Measurements from ENCODE around the gene MICAL3. TPM values are rescaled to one million over a fixed set of nuclear protein-coding genes. Genes with fewer than 3 reads are reported as not detected.

MICAL3 gene
- polyA plus RNA-seq, 1 of the 3 experiments (the other 2 are of a cell fraction), result 83.1 TPM

DNA sequence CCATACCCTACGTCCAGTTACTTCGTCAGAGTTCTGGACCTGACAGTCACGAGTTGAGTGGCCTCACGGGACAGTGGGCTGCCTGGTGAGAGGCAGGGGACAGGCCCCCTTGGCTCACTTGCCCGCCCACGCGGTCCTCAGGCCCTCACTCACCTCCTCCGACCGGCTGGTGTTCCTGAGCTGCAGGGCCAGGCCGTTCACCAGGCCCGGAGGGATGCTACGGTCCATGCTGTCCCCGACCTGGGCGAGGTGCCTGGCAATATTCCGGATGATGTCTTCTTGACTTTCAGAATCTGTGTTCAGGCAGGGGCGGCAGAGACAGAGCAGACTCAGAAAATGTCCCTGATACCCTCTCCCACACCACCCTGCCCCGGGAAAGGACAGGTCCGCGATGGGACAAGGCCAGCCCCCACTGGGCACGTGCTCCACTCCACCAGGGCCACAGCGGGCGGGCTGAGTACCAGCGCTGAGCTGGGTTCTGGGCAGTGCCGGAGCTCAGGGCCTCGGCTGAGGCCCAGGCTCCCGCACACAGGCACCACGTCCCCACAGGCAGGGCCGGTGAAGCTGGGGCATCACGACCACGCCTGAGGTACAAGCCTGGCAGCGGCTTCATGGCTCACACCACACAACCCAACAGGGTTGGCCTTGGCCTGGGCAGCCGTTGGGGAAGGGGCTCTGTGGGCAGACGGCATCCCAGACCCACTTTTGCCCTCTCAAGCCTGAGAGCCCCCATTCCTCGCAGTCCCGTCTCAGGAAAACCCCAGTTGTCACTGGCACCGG, 285.0 kb downstream of the MICAL3 start:
- H3K36me3 ChIP-seq (replicated peaks in 1 of 2; ENCODE audit: control insufficient read depth in 1 of 2, insufficient read depth in 2 of 2, low read length in 1 of 2), result peaks cover 15 to 25% of the 10 kb centered on the region in 2 experiments
- no peaks in the 10 kb centered on the region for H4K20me1 ChIP-seq (ENCODE audit: insufficient read depth)
- DNase-seq, result no peak
- H3K27ac ChIP-seq (ENCODE audit: low read depth in 2 of 2, low read length in 1 of 2), result no peak overlapping the region
- H3K79me2 ChIP-seq (ENCODE audit: insufficient read depth), result no peaks in the 10 kb centered on the region
- no peak overlapping the region for H3K4me2 ChIP-seq
- H3K9me3 ChIP-seq, result no peaks in the 10 kb centered on the region
- H3F3A ChIP-seq (replicated peaks; ENCODE audit: insufficient read depth), result peaks cover 7% of the 10 kb centered on the region
- TF ChIP-seq RFX5 (IDR thresholded peaks at IDR 0.05; ENCODE audit: low read length), result no peak
- TF ChIP-seq, protein P1, sequence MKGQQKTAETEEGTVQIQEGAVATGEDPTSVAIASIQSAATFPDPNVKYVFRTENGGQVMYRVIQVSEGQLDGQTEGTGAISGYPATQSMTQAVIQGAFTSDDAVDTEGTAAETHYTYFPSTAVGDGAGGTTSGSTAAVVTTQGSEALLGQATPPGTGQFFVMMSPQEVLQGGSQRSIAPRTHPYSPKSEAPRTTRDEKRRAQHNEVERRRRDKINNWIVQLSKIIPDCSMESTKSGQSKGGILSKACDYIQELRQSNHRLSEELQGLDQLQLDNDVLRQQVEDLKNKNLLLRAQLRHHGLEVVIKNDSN (IDR thresholded peaks at IDR 0.05; ENCODE audit: borderline replicate concordance, low read depth), result no peak
- peaks cover 2 to 5% of the 10 kb centered on the region in 2 experiments; a peak in 1 of 4 replicates for H3K4me1 ChIP-seq (ENCODE audit: control insufficient read depth in 1 of 2, insufficient read depth in 2 of 2, low read depth in 1 of 2, low read length in 1 of 2)
- POLR2A ChIA-PET, result no interaction called here
- no peak overlapping the region for H2AFZ ChIP-seq (ENCODE audit: low read depth)
- H3K9me2 ChIP-seq, result no peaks in the 10 kb centered on the region
- H3K4me3 ChIP-seq (ENCODE audit: low read depth in 2 of 2, low read length in 1 of 2), result no peak overlapping the region
- 94% methylated on average over 4 of the region's 36 CpGs for WGBS (ENCODE audit: low lambda C conversion rate)
- no peak overlapping the region for H3K9ac ChIP-seq
- CTCF ChIA-PET, result interaction anchor here (5.2 to 6.0 kb wide), 2 partner anchors 33 to 181 kb away, joined by 40 to 62 read pairs; partner anchors contain the start of gene BID
- no peaks in the 10 kb centered on the region for H3K27me3 ChIP-seq (ENCODE audit: insufficient read depth)

GRCh38 chr22:17738386-17739128, 285.8 kb downstream of the MICAL3 start:
- H3K4me3 ChIP-seq (ENCODE audit: low read depth in 2 of 2, low read length in 1 of 2), result no peak overlapping the region
- 95% methylated on average over 12 of the region's 21 CpGs for WGBS (ENCODE audit: low lambda C conversion rate)
- H3K9me3 ChIP-seq, result no peaks in the 10 kb centered on the region
- no peak for DNase-seq
- H3K4me2 ChIP-seq, result no peak overlapping the region
- TF ChIP-seq EP300 (IDR thresholded peaks at IDR 0.05; ENCODE audit: borderline replicate concordance in 1 of 2, low read depth in 1 of 2, low read length in 1 of 2) (no peak), YY1 (IDR thresholded peaks at IDR 0.05; ENCODE audit: low read depth) (no peak), RXRA (IDR thresholded peaks at IDR 0.05; ENCODE audit: borderline replicate concordance, low read depth) (no peak), RAD21 (IDR thresholded peaks at IDR 0.05; ENCODE audit: low read length) (no peak), RFX5 (IDR thresholded peaks at IDR 0.05; ENCODE audit: low read length) (no peak), TEAD4 (IDR thresholded peaks at IDR 0.05; ENCODE audit: borderline replicate concordance, insufficient read depth) (no peak), POLR2AphosphoS5 (IDR thresholded peaks at IDR 0.05; ENCODE audit: low read depth, low read length) (no peak)
- TF ChIP-seq, protein P2, sequence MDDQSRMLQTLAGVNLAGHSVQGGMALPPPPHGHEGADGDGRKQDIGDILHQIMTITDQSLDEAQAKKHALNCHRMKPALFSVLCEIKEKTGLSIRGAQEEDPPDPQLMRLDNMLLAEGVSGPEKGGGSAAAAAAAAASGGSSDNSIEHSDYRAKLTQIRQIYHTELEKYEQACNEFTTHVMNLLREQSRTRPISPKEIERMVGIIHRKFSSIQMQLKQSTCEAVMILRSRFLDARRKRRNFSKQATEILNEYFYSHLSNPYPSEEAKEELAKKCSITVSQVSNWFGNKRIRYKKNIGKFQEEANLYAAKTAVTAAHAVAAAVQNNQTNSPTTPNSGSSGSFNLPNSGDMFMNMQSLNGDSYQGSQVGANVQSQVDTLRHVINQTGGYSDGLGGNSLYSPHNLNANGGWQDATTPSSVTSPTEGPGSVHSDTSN (IDR thresholded peaks at IDR 0.05), result no peak
- H2AFZ ChIP-seq (ENCODE audit: low read depth), result no peak overlapping the region
- H3K36me3 ChIP-seq (replicated peaks in 1 of 2; ENCODE audit: control insufficient read depth in 1 of 2, insufficient read depth in 2 of 2, low read length in 1 of 2), result peaks cover 15 to 34% of the 10 kb centered on the region in 2 experiments
- peaks cover 2 to 12% of the 10 kb centered on the region in 2 experiments; a peak in 2 of 4 replicates for H3K4me1 ChIP-seq (ENCODE audit: control insufficient read depth in 1 of 2, insufficient read depth in 2 of 2, low read depth in 1 of 2, low read length in 1 of 2)
- H3K9me2 ChIP-seq, result no peaks in the 10 kb centered on the region
- H4K20me1 ChIP-seq (ENCODE audit: insufficient read depth), result no peaks in the 10 kb centered on the region
- H3K27me3 ChIP-seq (ENCODE audit: insufficient read depth), result no peaks in the 10 kb centered on the region
- POLR2A ChIA-PET, result no interaction called here
- CTCF ChIA-PET, result interaction anchor here (0.9 to 6.0 kb wide), 3 partner anchors 34 to 338 kb away, joined by 4 to 62 read pairs (median 5); partner anchors contain the start of gene BID
- H3K79me2 ChIP-seq (ENCODE audit: insufficient read depth), result no peaks in the 10 kb centered on the region
- H3K27ac ChIP-seq (ENCODE audit: low read depth in 2 of 2, low read length in 1 of 2), result no peak overlapping the region
- peaks cover 14% of the 10 kb centered on the region for H3F3A ChIP-seq (replicated peaks; ENCODE audit: insufficient read depth)
- H3K9ac ChIP-seq, result no peak overlapping the region

Small RNA genes lying within 50 kb of the gene (small RNA-seq; reads per million reads assigned to genes)
- gene MIR3198-1, result 0 reads per million in 7 experiments
- 0 reads per million in 7 experiments for gene MIR648

Other genes with a start within 250 kb of the MICAL3 start
- 13.0 and 17.5 TPM in 2 replicates for gene PEX26, start 53.4 kb upstream of the MICAL3 start, polyA plus RNA-seq (2012; rRNA removed)
- gene TUBA8, start 86.2 kb upstream of the MICAL3 start, polyA plus RNA-seq (2012; rRNA removed), result 1.7 and 2.1 TPM in 2 replicates
- 6.6 and 7.5 TPM in 2 replicates for gene USP18, start 125.6 kb upstream of the MICAL3 start, polyA plus RNA-seq (2012; rRNA removed)